Aorta (tissue), 5 donors: Measurements from ENCODE around the gene CEBPZ. TPM values are rescaled to one million over a fixed set of nuclear protein-coding genes. Genes with fewer than 3 reads are reported as not detected.

Experiments
- ATAC-seq: fragments of 200-7000 bp; cut with Tn5 transposase; one replicate; pipeline ENCODE4 v1.9.1; 2022; ENCODE audit warnings: moderate library complexity; ENCODE audit not compliant: low FRiP score
- DNase-seq, 2 donors: peaks; one replicate each; pipeline ENCODE4 v3.0.0-alpha.2; 2020
- H3K27ac ChIP-seq, 2 donors: one replicate each; pipeline ENCODE4 v1.5.1; 2013; ENCODE audit warnings: low read length in 2 of 2, mild to moderate bottlenecking in 2 of 2, moderate library complexity in 2 of 2, control low read depth in 1 of 2, inconsistent platforms in 1 of 2, low read depth in 1 of 2
- H3K27me3 ChIP-seq, 2 donors: one replicate each; pipeline ENCODE4 v1.6.1; 2013; ENCODE audit warnings: control low read depth in 1 of 2, low read length in 1 of 2, mild to moderate bottlenecking in 1 of 2, moderate library complexity in 1 of 2; ENCODE audit not compliant: insufficient read depth in 2 of 2, control insufficient read depth in 1 of 2
- H3K36me3 ChIP-seq, 2 donors: one replicate each; pipeline ENCODE4 v1.6.1; 2013; ENCODE audit warnings: control low read depth in 1 of 2, low read length in 1 of 2, mild to moderate bottlenecking in 1 of 2; ENCODE audit not compliant: insufficient read depth in 2 of 2, control insufficient read depth in 1 of 2
- H3K4me1 ChIP-seq, 2 donors: one replicate each; pipeline ENCODE4 v1.6.1; 2013; ENCODE audit warnings: low read length in 2 of 2, control low read depth in 1 of 2, mild to moderate bottlenecking in 1 of 2, moderate library complexity in 1 of 2; ENCODE audit not compliant: insufficient read depth in 2 of 2, control insufficient read depth in 1 of 2
- H3K4me3 ChIP-seq, 2 donors: one replicate each; pipeline ENCODE4 v1.5.1; 2013; ENCODE audit warnings: low read length in 2 of 2, control low read depth in 1 of 2, mild to moderate bottlenecking in 1 of 2
- H3K9me3 ChIP-seq: one replicate; pipeline ENCODE4 v1.6.1; 2013; ENCODE audit warnings: mild to moderate bottlenecking, low read length; ENCODE audit not compliant: control insufficient read depth
- WGBS, 2 donors: extraction: QIAGEN DNeasy Blood & Tissue Kit; methylation state at CpG; one replicate each; pipeline ENCODE4 v1.1.7; 2013; 5-methylcytosine and 5-hydroxymethylcytosine counted together
- intact Hi-C, 2 donors: fragments of 100-400 bp; cut with DNase I; formaldehyde crosslinking; loops; one replicate each; pipeline versions ENCODE4 v1.14.2 to v1.15.0; 2022
- long read RNA-seq, 2 donors: library from polyadenylated mRNA; unstranded; transcript quantifications; one replicate each; pipeline ENCODE4 v2.0.0, GENCODE V29; 2020 to 2021
- polyA plus RNA-seq, 2 donors: library from polyadenylated mRNA; stranded (reverse); fragments of 200-250 nt; gene quantifications; one replicate each; pipeline ENCODE4 v1.2.3, GENCODE V29; 2013
- total RNA-seq, 2 donors: library from RNA; stranded (reverse); fragmentation: NEBNext Ultra II Directional; extraction: Animal tissue kit (Norgen Biotek cat#: 25700); gene quantifications; one replicate each; pipeline ENCODE4 v1.2.1, GENCODE V29; 2021
- donor health status: healthy with polysubstance abuse.
- donor health status: Bipolar disorder and iron deficiency.
- donor health status: DM: no; HTN: no; CAD: no.
- donor health status: DM: no; HTN: no; CAD: no.
- donor health status: DM: yes; HTN: yes; CAD: no.

CEBPZ gene
- total RNA-seq (10 to 100 TPM; 37.0 to 38.1 TPM), polyA plus RNA-seq (10 to 100 TPM; 19.5 to 35.0 TPM)
- long read RNA-seq, donor 1, transcript CEBPZ-201 (16 exons, 3,463 nt), result major isoform, 13 of 81 reads
- long read RNA-seq, donor 1, partial matches to known transcripts, result 64 of 81 reads
- long read RNA-seq, donor 1, other reads (novel, unspliced or antisense), result 4 of 81 reads
- long read RNA-seq, donor 2, transcript CEBPZ-201 (16 exons, 3,463 nt), result major isoform, 16 of 54 reads
- long read RNA-seq, donor 2, partial matches to known transcripts, result 6 of 54 reads
- long read RNA-seq, donor 2, other reads (novel, unspliced or antisense), result 32 of 54 reads

GRCh38 chr2:37231241-37232130, at the start of gene CEBPZ, which contains the start of gene NDUFAF7:
Gene CEBPZ (minus strand): TSS chr2:37231596. CDS start chr2:37231567, 29 bp downstream.
Gene NDUFAF7 (plus strand): TSS chr2:37231658. CDS start chr2:37231706, 48 bp downstream.
- H3K27me3 ChIP-seq, result no peaks in the 10 kb centered on the region

DNA sequence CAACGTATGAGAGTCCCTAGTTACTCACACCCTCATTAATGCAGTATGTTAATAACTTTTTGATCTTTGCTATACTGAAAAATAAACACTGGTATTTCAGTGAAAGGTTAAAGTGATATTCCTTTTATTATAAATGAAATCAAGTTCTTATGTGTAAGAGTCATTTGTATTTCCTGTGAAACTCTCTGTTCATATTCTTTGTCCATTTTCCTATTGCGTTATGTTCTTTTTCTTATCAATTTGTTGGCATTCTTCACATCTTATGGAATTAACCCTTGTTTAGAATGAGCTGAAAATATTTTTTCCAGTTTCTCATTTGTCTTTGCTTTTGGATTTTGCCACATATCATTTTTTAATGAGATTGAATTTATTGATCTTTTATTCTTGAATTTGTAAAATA, 44.9 kb upstream of the CEBPZ start:
- H3K27ac ChIP-seq, result no peak overlapping the region
- DNase-seq, result no peak
- H3K36me3 ChIP-seq, result peaks cover 5% of the 10 kb centered on the region in 2 donors
- no peaks in the 10 kb centered on the region for H3K4me1 ChIP-seq
- H3K27me3 ChIP-seq, result no peaks in the 10 kb centered on the region
- no peak overlapping the region for H3K4me3 ChIP-seq
- 78 to 82% methylated on average over 2 of the region's 2 CpGs for WGBS, 2 donors
- ATAC-seq, result no peak
- intact Hi-C loops, result no loop called here
- no peaks in the 10 kb centered on the region for H3K9me3 ChIP-seq

More at GRCh38 chr2:37231241-37232130, at the start of gene CEBPZ, which contains the start of gene NDUFAF7:
- Histone ChIP-seq H3K4me3 (peak within 1 kb of the TSS; percentile 76 to 97), H3K4me1 (peaks cover 4 to 10% of the 10 kb centered on the region in 2 donors), H3K9me3 (no peaks in the 10 kb centered on the region), H3K36me3 (peaks cover 0 to 4% of the 10 kb centered on the region in 2 donors), H3K27ac (peak within 1 kb of the TSS; percentile 29 to 79)
- ATAC-seq, result peak; percentile 98
- intact Hi-C loops, result loop anchor here in 1 of 2 donors (5.0 kb wide), 1 partner anchor 91 kb away; the partner anchor contains the start of gene PRKD3
- peak; percentile 95 to 96 for DNase-seq
- WGBS, 2 donors, result 0 to 1% methylated on average over 73 of the region's 73 CpGs

DNA sequence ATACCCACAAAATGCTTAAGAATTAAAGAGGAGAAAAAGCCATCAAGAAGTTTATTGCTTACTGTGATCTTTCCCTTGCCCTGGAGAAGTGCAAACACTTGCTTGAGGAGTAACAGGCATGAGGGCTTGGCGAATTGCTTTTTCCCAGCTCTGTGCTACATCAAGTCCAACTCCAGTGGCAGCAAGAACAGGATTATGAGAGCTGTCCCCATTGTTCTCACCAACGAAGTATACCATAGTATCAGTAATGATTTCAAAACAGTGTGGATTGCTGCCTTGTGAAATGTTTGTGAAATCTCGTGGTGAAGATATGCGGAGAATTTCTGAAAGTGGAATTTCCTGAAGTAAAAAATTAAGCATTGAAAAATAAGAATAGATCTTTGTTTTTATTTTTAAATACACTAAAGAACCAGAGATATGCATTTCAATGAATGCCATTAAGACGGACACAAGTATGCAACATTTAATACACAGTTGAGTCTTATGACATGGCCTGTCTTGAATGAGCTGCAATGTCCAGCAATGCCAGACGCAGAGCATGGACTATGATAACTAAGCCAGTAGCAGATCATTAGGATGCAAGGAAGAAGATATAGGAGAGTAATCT, 43.1 kb upstream of the CEBPZ start:
- WGBS, 2 donors, result 57 to 58% methylated on average over 6 of the region's 6 CpGs
- Histone ChIP-seq H3K4me3 (no peak overlapping the region), H3K27me3 (no peaks in the 10 kb centered on the region), H3K27ac (no peak overlapping the region), H3K36me3 (peaks cover 5% of the 10 kb centered on the region in 2 donors), H3K4me1 (no peaks in the 10 kb centered on the region), H3K9me3 (no peaks in the 10 kb centered on the region)
- ATAC-seq (no peak), DNase-seq (no peak)
- intact Hi-C loops, result no loop called here

DNA sequence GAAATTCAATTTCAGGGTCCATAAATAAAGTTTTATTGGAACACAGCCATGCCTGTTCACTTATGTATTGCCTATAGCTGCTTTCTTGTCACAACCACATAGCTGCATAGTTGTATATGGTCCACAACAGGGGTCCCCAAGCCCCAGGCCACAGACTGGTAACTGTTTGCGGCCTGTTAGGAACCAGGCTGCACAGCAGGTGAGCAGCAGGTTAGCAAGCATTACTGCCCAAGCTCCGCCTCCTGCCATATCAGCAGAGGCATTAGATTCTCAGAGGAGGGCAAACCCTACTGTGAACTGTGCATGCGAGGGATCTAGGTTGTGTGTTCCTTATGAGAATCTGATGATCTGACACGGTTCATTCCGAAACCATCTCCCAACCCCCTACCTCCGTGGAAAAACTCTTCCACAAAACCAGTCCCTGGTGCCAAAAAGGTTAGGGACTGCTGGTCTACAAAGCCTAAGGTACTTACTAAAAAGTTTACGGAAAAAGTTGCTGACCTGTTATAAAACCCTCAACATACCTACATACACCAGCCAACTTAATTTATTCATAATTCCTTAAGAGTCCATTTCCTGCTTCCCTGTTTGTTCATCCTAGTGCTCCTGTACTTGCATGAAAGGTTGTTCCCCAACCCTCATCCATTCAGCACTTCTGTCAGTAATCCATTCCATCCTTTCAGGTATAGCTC, 40.1 kb upstream of the CEBPZ start:
- Histone ChIP-seq H3K9me3 (no peaks in the 10 kb centered on the region), H3K4me3 (no peak overlapping the region), H3K27me3 (no peaks in the 10 kb centered on the region), H3K4me1 (no peaks in the 10 kb centered on the region), H3K36me3 (peaks cover 5 to 8% of the 10 kb centered on the region in 2 donors), H3K27ac (no peak overlapping the region)
- ATAC-seq (no peak), DNase-seq (no peak)
- 81 to 87% methylated on average over 7 of the region's 7 CpGs for WGBS, 2 donors
- intact Hi-C loops, result no loop called here

- Histone ChIP-seq H3K27ac (no peak overlapping the region), H3K27me3 (no peaks in the 10 kb centered on the region), H3K36me3 (peaks cover 3% of the 10 kb centered on the region in 2 donors), H3K4me1 (no peaks in the 10 kb centered on the region), H3K9me3 (no peaks in the 10 kb centered on the region), H3K4me3 (no peak overlapping the region)
- WGBS, 2 donors, result 84 to 87% methylated on average over 4 of the region's 4 CpGs
- DNase-seq, result no peak
- no peak for ATAC-seq
- intact Hi-C loops, result no loop called here
Measured at GRCh38 chr2:37268111-37268510, 36.7 kb upstream of the CEBPZ start.

DNA sequence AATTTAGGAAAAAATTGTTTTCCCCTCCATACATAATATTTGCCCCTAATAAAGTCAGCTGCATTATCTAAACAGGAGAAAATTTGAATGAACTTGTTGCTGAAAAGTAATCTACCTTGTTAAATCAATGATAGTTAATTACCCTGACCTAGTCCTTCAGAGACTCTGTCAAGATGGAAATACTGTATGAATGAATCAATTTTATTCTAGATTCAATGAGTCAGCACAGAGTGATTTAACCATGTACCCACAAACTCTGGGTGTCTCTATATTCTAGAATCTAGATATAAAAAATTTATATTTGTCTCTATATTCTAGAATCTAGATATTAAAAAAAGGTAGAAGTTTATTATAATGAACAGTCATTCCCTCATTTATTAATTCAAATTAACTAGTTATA, 36.3 kb upstream of the CEBPZ start:
- no peak overlapping the region for H3K4me3 ChIP-seq
- ATAC-seq (no peak), DNase-seq (no peak)
- no peaks in the 10 kb centered on the region for H3K27me3 ChIP-seq
- H3K36me3 ChIP-seq, result peaks cover 3% of the 10 kb centered on the region in 2 donors
- no peaks in the 10 kb centered on the region for H3K4me1 ChIP-seq
- intact Hi-C loops, result no loop called here
- H3K9me3 ChIP-seq, result no peaks in the 10 kb centered on the region
- H3K27ac ChIP-seq, result no peak overlapping the region

DNA sequence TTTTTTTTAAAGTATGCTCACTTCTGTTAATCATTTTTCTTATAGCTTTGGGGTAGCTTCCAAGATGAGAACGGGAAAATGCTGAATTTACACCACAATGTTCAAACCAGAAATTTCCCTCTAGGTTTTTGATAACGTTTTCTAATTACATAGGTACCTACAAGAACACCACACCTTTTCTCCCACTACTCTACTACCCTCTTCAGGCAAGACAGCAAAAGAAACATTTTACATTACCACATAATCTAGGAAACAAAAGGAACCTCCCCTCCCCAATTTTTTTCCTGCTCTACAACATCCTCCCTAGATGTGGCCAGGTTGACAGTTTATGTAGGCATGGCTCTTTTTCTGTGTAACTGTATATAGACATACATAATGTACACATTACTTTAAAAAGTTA, 32.4 kb upstream of the CEBPZ start:
- DNase-seq (no peak), ATAC-seq (no peak)
- H3K27me3 ChIP-seq, result no peaks in the 10 kb centered on the region
- 73 to 80% methylated on average over 2 of the region's 2 CpGs for whole genome bisulfite sequencing, 2 donors
- intact Hi-C loops, result no loop called here
- peaks cover 0 to 3% of the 10 kb centered on the region in 2 donors for H3K36me3 ChIP-seq
- no peaks in the 10 kb centered on the region for H3K9me3 ChIP-seq
- H3K4me3 ChIP-seq, result no peak overlapping the region
- H3K4me1 ChIP-seq, result no peaks in the 10 kb centered on the region
- no peak overlapping the region for H3K27ac ChIP-seq

DNA sequence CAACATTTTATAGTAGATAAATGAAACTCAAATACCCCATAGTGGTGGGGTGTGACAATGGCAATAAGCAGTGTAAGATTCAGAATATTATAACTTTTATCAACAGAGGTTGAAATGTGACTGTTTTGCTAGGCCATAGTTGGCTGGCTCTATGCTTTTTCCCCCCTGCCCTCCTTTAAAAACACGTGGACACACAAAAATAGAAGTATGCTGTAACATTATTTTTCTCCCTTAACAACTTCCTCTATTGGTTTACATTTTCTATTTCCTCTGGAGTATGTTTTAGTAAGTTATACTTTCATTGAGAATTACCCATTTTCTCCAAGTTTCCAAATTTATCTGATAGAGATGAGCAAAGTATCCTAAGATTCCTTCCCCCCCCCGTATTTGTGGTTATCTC, 31.1 kb upstream of the CEBPZ start:
- Histone ChIP-seq H3K4me1 (no peaks in the 10 kb centered on the region), H3K27me3 (no peaks in the 10 kb centered on the region), H3K27ac (no peak overlapping the region), H3K36me3 (no peaks in the 10 kb centered on the region), H3K9me3 (no peaks in the 10 kb centered on the region), H3K4me3 (no peak overlapping the region)
- intact Hi-C loops, result no loop called here
- DNase-seq (no peak), ATAC-seq (no peak)
- WGBS, 2 donors, result 35 to 38% methylated on average over 2 of the region's 2 CpGs
